MCF 10A (cell line): Measurements from ENCODE around the gene CNTNAP2. TPM values are rescaled to one million over a fixed set of nuclear protein-coding genes. Genes with fewer than 3 reads are reported as not detected.

ENCODE experiments used
- BruUV-seq: library from RNA; stranded (reverse); fragments of 400-500 nt; replicated peaks from 2 replicates; lab custom pipeline; 2021; lab: Mats Ljungman, UMichigan
- CTCF ChIA-PET: fragments of 300-600 bp; sonication (Branson Sonifier 250); formaldehyde crosslinking; extraction: SDS; loops from one replicate; lab custom pipeline; 2021; ENCODE audit warnings: antibody characterized with exemption, inconsistent platforms; lab: Yijun Ruan, JAX
- POLR2A ChIA-PET: fragments of 300-600, 350-650 bp; sonication (Branson Sonifier 250); formaldehyde crosslinking; extraction: SDS; loops from one replicate; lab custom pipeline; 2020; ENCODE audit warnings: antibody characterized with exemption, inconsistent platforms; lab: Yijun Ruan, JAX
- DNase-seq: peaks from one replicate; pipeline ENCODE4 v3.0.0-alpha.2; 2018; ENCODE audit not compliant: unreplicated experiment
- H3K27ac Mint-ChIP-seq: one replicate; pipeline ENCODE4 v1.8.0; 2022; ENCODE audit warnings: mild to moderate bottlenecking, low read depth, mixed read lengths; ENCODE audit not compliant: unreplicated experiment
- H3K27me3 Mint-ChIP-seq: one replicate; pipeline ENCODE4 v1.8.0; 2022; ENCODE audit warnings: mixed read lengths; ENCODE audit not compliant: insufficient read depth, unreplicated experiment
- H3K36me3 Mint-ChIP-seq: one replicate; pipeline ENCODE4 v1.8.0; 2022; ENCODE audit warnings: mild to moderate bottlenecking, moderate library complexity, mixed read lengths; ENCODE audit not compliant: insufficient read depth, unreplicated experiment
- H3K4me1 Mint-ChIP-seq: one replicate; pipeline ENCODE4 v1.8.0; 2022; ENCODE audit warnings: mixed read lengths; ENCODE audit not compliant: insufficient read depth, unreplicated experiment
- H3K4me3 Mint-ChIP-seq: one replicate; pipeline ENCODE4 v1.8.0; 2022; ENCODE audit warnings: mild to moderate bottlenecking, moderate library complexity, mixed read lengths; ENCODE audit not compliant: unreplicated experiment
- H3K9me3 Mint-ChIP-seq: one replicate; pipeline ENCODE4 v1.8.0; 2022; ENCODE audit warnings: mixed read lengths; ENCODE audit not compliant: unreplicated experiment
- intact Hi-C: fragments of 100-400 bp; cut with micrococcal nuclease; formaldehyde crosslinking; loops from 2 replicates; pipeline ENCODE4 v1.14.1; 2022
- total RNA-seq: library from RNA; stranded (reverse); gene quantifications from 2 replicates; pipeline ENCODE4 v1.2.3, GENCODE V29; 2022
- TF ChIP-seq, protein P1 (sequence below): fragments of 200-600 bp; IDR thresholded peaks from one replicate; pipeline ENCODE4 v1.8.0; 2022; ENCODE audit warnings: antibody characterized with exemption, mild to moderate bottlenecking; ENCODE audit not compliant: unreplicated experiment

CNTNAP2 gene
- total RNA-seq, 1 experiment from 2014 or later, result 1.1 TPM

DNA sequence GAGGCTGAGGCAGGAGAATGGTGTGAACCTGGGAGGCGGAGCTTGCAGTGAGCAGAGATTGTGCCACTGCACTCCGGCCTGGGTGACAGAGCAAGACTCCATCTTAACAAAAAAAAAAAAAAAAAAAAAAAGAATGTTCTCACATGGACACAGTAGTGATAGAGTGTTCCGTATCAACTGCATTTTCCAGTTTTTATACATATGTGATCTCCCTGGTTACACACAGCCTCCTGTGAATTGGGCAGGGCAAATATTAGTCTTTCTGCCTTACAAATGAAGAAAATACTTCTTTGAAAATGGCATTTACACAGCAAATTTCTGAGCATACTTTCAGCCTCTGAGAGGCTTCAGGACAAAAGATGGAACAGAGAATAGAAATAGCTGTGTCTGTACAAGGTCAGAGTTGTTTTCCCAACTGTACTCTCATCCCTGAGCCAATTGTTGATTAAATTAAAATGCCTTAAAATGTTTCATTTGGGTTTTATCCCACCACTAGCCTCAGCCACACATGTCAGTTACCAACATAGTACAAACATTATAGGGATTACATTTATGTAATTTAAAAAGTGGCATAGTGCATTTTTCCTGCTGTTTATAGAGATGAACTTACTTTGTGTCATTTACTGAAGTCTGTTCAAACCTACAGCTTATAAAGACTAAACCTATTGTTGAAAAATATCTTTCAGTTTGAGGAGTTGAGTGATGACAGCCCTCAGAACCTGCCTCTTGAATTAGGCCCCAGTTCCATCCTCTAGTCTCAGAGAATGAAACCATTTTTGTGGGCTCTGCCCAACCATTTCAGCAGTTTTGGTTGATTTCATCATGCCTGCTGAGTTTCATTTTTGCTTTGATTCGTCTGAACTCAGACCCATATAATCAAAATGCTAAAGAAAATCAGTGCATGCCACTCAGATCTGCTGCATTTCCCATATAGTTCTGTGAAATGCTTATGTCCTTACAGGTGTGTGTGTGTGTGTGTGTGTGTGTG is 1864.5 kb downstream of the CNTNAP2 start:
- TF ChIP-seq, protein P1, sequence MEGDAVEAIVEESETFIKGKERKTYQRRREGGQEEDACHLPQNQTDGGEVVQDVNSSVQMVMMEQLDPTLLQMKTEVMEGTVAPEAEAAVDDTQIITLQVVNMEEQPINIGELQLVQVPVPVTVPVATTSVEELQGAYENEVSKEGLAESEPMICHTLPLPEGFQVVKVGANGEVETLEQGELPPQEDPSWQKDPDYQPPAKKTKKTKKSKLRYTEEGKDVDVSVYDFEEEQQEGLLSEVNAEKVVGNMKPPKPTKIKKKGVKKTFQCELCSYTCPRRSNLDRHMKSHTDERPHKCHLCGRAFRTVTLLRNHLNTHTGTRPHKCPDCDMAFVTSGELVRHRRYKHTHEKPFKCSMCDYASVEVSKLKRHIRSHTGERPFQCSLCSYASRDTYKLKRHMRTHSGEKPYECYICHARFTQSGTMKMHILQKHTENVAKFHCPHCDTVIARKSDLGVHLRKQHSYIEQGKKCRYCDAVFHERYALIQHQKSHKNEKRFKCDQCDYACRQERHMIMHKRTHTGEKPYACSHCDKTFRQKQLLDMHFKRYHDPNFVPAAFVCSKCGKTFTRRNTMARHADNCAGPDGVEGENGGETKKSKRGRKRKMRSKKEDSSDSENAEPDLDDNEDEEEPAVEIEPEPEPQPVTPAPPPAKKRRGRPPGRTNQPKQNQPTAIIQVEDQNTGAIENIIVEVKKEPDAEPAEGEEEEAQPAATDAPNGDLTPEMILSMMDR, result no peak
- ChIA-PET POLR2A (no interaction called here), CTCF (no interaction called here)
- no peaks in the 10 kb centered on the region for H3K36me3 Mint-ChIP-seq
- no peaks in the 10 kb centered on the region for H3K4me1 Mint-ChIP-seq
- no peak overlapping the region for H3K4me3 Mint-ChIP-seq
- BruUV-seq, result no TSS peak
- H3K9me3 Mint-ChIP-seq, result peaks cover 7% of the 10 kb centered on the region
- intact Hi-C loops, result no loop called here
- no peak for DNase-seq
- H3K27me3 Mint-ChIP-seq, result no peaks in the 10 kb centered on the region
- no peak overlapping the region for H3K27ac Mint-ChIP-seq

DNA sequence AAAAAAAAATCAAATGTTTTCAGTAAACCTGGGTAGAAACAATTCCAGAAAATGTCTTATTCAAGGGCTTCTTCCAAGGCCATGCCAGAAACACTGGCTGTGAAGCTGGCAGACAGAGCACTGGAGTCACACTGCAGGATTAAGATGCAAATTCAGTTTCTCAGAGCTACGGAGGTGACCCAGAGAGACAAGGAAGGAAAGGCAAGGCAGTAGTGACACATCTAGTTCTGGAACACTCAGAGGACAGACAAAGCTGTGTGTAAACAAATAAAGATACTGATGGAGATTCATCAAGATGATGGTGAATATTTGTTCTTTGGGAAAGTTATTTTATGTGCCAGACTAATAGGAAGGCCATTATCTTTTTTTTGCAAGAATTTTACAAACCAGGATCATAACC is 1865.7 kb downstream of the CNTNAP2 start:
- TF ChIP-seq, protein P1, result no peak
- POLR2A ChIA-PET, result no interaction called here
- Mint-ChIP-seq H3K27me3 (no peaks in the 10 kb centered on the region), H3K27ac (no peak overlapping the region), H3K4me3 (no peak overlapping the region), H3K9me3 (peaks cover 7% of the 10 kb centered on the region), H3K4me1 (no peaks in the 10 kb centered on the region), H3K36me3 (no peaks in the 10 kb centered on the region)
- intact Hi-C loops, result no loop called here
- CTCF ChIA-PET, result no interaction called here
- no peak for DNase-seq
- no TSS peak for BruUV-seq

DNA sequence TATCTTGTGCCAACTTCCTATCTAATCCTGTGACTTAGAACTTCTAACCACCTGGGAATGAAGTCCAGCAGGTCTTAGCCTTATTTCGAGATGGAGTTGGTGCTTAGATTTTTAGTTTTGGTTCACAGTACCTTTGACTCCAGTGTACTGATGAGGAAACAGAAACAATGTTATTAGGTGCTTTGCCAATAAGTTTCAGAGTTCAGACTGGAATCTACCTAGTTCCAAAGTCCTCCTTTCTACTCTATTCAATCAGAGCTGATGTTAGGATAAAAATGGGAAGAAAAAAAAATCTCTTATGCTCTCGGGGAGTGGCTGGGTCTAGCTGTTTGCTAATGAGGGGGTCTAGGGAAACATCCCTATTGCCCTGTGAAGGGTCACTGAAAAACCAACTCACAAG is 1867.7 kb downstream of the CNTNAP2 start:
- Mint-ChIP-seq H3K4me3 (no peak overlapping the region), H3K27ac (no peak overlapping the region), H3K36me3 (no peaks in the 10 kb centered on the region), H3K4me1 (no peaks in the 10 kb centered on the region), H3K27me3 (no peaks in the 10 kb centered on the region), H3K9me3 (peaks cover 7% of the 10 kb centered on the region)
- ChIA-PET POLR2A (interaction anchor here (0.6 kb wide), 1 partner anchor 127 kb away, joined by 3 read pairs; no protein-coding TSS in a partner anchor), CTCF (interaction anchor here (0.7 kb wide), 1 partner anchor 237 kb away, joined by 3 read pairs; no protein-coding TSS in a partner anchor)
- BruUV-seq, result no TSS peak
- intact Hi-C loops, result loop anchor here (1.0 kb wide), 1 partner anchor 21 kb away; no protein-coding TSS in a partner anchor
- TF ChIP-seq, protein P1, result no peak
- no peak for DNase-seq

DNA sequence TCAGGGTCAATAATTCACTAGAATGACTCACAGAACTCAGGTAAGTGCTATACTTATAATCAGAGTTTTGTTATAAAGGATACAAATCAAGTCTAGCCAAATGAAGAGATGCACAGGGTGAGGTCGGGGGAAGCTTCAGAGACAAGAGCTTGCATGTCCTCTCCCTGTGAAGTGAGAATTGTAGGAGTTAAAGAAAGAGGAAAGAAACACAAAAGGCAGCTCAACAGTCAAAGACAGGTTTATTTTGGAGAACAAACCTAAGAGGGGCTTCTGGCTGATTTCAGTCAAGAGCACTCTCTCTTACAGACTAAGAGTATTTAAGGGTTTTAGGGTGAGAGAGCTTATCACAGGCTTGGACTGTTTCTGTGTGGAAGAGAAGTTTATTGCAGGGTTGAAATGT is 1873.5 kb downstream of the CNTNAP2 start:
- ChIA-PET POLR2A (no interaction called here), CTCF (no interaction called here)
- no peak overlapping the region for H3K27ac Mint-ChIP-seq
- intact Hi-C loops, result no loop called here
- H3K27me3 Mint-ChIP-seq, result no peaks in the 10 kb centered on the region
- H3K4me3 Mint-ChIP-seq, result no peak overlapping the region
- no TSS peak for BruUV-seq
- TF ChIP-seq, protein P1, result no peak
- H3K36me3 Mint-ChIP-seq, result no peaks in the 10 kb centered on the region
- no peaks in the 10 kb centered on the region for H3K9me3 Mint-ChIP-seq
- DNase-seq, result no peak
- H3K4me1 Mint-ChIP-seq, result no peaks in the 10 kb centered on the region
